Caco-2 (cell line): ENCODE data around the gene OGA. TPM values are rescaled to one million over a fixed set of nuclear protein-coding genes. Genes with fewer than 3 reads are reported as not detected.

Experiments used
- BruUV-seq: library from RNA; stranded (reverse); fragments of 400-500 nt; replicated peaks from 2 replicates; lab custom pipeline; 2021; lab: Mats Ljungman, UMichigan
- CTCF ChIA-PET: fragments of 300-600 bp; sonication (Branson Sonifier 250); formaldehyde crosslinking; loops from one replicate; lab custom pipeline; 2022; ENCODE audit warnings: antibody characterized with exemption; lab: Charles Lee
- POLR2A ChIA-PET: fragments of 300-600 bp; sonication (Branson Sonifier 250); formaldehyde crosslinking; loops from one replicate; lab custom pipeline; 2022; ENCODE audit warnings: antibody characterized with exemption; lab: Charles Lee
- DNase-seq, 2 experiments: peaks; one replicate each; pipeline versions ENCODE4 v3.0.0 to v3.0.0-alpha.2; 2020 to 2022
- H3K27me3 ChIP-seq: replicated peaks from 2 replicates; pipeline ENCODE4 v1.6.0; 2011; ENCODE audit warnings: low read length; ENCODE audit not compliant: control insufficient read depth, insufficient read depth
- H3K36me3 ChIP-seq: 2 replicates; pipeline ENCODE4 v1.5.1; 2011; ENCODE audit warnings: low read length; ENCODE audit not compliant: control insufficient read depth, insufficient read depth
- H3K4me1 ChIP-seq: fragments of 250-450 bp; sonication (Bioruptor Pico); 2 replicates; pipeline ENCODE4 v1.5.1; 2020; ENCODE audit warnings: mild to moderate bottlenecking
- H3K4me3 ChIP-seq: 2 replicates; pipeline ENCODE4 v1.5.1; 2011; ENCODE audit warnings: low read depth, mild to moderate bottlenecking, control low read depth, low read length
- H3K9me3 ChIP-seq: fragments of 250-450 bp; sonication (Bioruptor Pico); 2 replicates; pipeline ENCODE4 v1.5.1; 2020; ENCODE audit warnings: mild to moderate bottlenecking, moderate library complexity
- H3K27ac Mint-ChIP-seq: one replicate; pipeline ENCODE4 v1.8.0; 2022; ENCODE audit warnings: mixed read lengths; ENCODE audit not compliant: unreplicated experiment
- H3K27me3 Mint-ChIP-seq: one replicate; pipeline ENCODE4 v1.8.0; 2022; ENCODE audit warnings: mixed read lengths; ENCODE audit not compliant: insufficient read depth, unreplicated experiment
- H3K36me3 Mint-ChIP-seq: one replicate; pipeline ENCODE4 v1.8.0; 2022; ENCODE audit warnings: mild to moderate bottlenecking, mixed read lengths; ENCODE audit not compliant: insufficient read depth, unreplicated experiment
- H3K4me1 Mint-ChIP-seq: one replicate; pipeline ENCODE4 v1.8.0; 2022; ENCODE audit warnings: low read depth, mixed read lengths; ENCODE audit not compliant: unreplicated experiment
- H3K4me3 Mint-ChIP-seq: one replicate; pipeline ENCODE4 v1.8.0; 2022; ENCODE audit warnings: mild to moderate bottlenecking, moderate library complexity, mixed read lengths; ENCODE audit not compliant: unreplicated experiment
- H3K9me3 Mint-ChIP-seq: one replicate; pipeline ENCODE4 v1.8.0; 2022; ENCODE audit warnings: mixed read lengths; ENCODE audit not compliant: unreplicated experiment
- intact Hi-C: fragments of 100-400 bp; cut with micrococcal nuclease; formaldehyde crosslinking; loops from one replicate; pipeline ENCODE4 v1.10.0; 2022; ENCODE audit not compliant: unreplicated experiment
- total RNA-seq: library from RNA; stranded (reverse); gene quantifications from 2 replicates; pipeline ENCODE4 v1.2.3, GENCODE V29; 2022
- TF ChIP-seq, protein P1 (sequence below), 2 experiments: fragments of 200-600 bp in 1 of 2; IDR thresholded peaks; 1 replicate in 1 of 2; 2 replicates in 1 of 2; pipeline versions ENCODE4 v1.5.1 to v1.8.0; 2011 to 2022; ENCODE audit warnings: antibody characterized with exemption in 1 of 2, control low read depth in 1 of 2, inconsistent platforms in 1 of 2, low read depth in 1 of 2, low read length in 1 of 2, mild to moderate bottlenecking in 1 of 2, moderate library complexity in 1 of 2; ENCODE audit not compliant: insufficient read depth in 1 of 2, severe bottlenecking in 1 of 2, unreplicated experiment in 1 of 2

Gene OGA
- total RNA-seq, 1 experiment from 2014 or later, result 76.9 TPM

- ChIA-PET CTCF (interaction anchor here (0.7 kb wide), 1 partner anchor 126 kb away, joined by 3 read pairs; no protein-coding TSS in a partner anchor), POLR2A (no interaction called here)
- Histone ChIP-seq H3K27me3 (no peaks in the 10 kb centered on the region), H3K4me3 (no peak overlapping the region), H3K9me3 (no peaks in the 10 kb centered on the region), H3K4me1 (no peaks in the 10 kb centered on the region), H3K36me3 (no peaks in the 10 kb centered on the region)
- Mint-ChIP-seq H3K27me3 (no peaks in the 10 kb centered on the region), H3K4me1 (no peaks in the 10 kb centered on the region), H3K4me3 (no peak overlapping the region), H3K36me3 (no peaks in the 10 kb centered on the region), H3K27ac (no peak overlapping the region), H3K9me3 (no peaks in the 10 kb centered on the region)
- intact Hi-C loops, result no loop called here
- DNase-seq, result no peak
- no TSS peak for BruUV-seq
- TF ChIP-seq, protein P1, sequence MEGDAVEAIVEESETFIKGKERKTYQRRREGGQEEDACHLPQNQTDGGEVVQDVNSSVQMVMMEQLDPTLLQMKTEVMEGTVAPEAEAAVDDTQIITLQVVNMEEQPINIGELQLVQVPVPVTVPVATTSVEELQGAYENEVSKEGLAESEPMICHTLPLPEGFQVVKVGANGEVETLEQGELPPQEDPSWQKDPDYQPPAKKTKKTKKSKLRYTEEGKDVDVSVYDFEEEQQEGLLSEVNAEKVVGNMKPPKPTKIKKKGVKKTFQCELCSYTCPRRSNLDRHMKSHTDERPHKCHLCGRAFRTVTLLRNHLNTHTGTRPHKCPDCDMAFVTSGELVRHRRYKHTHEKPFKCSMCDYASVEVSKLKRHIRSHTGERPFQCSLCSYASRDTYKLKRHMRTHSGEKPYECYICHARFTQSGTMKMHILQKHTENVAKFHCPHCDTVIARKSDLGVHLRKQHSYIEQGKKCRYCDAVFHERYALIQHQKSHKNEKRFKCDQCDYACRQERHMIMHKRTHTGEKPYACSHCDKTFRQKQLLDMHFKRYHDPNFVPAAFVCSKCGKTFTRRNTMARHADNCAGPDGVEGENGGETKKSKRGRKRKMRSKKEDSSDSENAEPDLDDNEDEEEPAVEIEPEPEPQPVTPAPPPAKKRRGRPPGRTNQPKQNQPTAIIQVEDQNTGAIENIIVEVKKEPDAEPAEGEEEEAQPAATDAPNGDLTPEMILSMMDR (IDR thresholded peaks at IDR 0.05; ENCODE audit: insufficient read depth in 1 of 2, low read depth in 1 of 2, low read length in 1 of 2, severe bottlenecking in 1 of 2, unreplicated experiment in 1 of 2), result no peak
Observed at GRCh38 chr10:101752241-101752640, 66.0 kb downstream of the OGA start.

DNA sequence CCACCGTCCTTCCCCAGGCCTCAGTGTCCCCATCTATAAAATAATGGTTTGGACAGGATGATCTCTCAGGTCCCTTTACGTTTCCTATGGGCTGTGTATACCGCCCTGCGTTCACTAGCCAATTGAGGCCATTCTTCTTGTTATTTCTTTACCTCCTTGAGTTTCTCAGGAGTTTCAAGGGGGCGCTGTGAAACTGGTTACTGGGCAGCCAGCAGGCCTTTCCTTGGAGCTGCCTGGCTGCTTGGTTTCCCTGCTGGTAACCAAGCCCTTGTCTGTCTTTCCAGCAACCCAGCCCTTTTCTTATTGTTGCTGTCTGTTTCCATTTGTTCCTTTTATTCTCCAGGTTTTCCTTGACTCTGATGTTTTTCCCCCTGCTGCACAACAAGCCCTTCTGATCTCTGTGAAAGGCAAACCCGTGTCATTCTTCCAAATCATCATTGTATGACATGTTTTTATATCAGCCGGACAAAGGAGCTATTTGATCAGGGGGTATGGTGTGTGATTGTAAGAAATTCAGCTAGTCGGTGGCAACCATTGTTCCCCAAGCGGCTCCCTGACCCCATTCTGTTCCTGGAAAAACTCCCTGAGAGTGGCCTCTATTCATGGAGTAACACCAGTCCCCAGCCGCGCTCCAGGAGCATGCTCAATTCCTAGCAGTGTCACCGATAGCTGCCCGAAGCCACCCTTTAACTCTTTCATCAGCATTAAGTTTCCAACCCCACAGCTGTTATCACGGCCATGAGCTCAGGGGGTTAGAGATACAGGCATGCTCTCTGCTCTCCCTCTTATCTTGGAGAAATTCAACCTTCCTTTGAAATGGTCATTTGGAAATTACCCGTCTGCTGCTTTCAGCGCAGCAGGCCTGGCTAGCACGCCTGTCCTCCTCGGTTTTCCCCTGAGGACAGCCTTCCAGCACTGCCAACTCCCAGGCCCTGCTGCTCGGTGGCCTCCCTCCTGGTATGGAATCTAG, 68.9 kb downstream of the OGA start:
- Mint-ChIP-seq H3K9me3 (no peaks in the 10 kb centered on the region), H3K27ac (no peak overlapping the region), H3K4me1 (peaks cover 10% of the 10 kb centered on the region), H3K4me3 (no peak overlapping the region), H3K27me3 (no peaks in the 10 kb centered on the region), H3K36me3 (no peaks in the 10 kb centered on the region)
- ChIA-PET CTCF (no interaction called here), POLR2A (no interaction called here)
- Histone ChIP-seq H3K9me3 (no peaks in the 10 kb centered on the region), H3K4me3 (no peak overlapping the region), H3K27me3 (no peaks in the 10 kb centered on the region), H3K4me1 (peaks cover 15% of the 10 kb centered on the region), H3K36me3 (no peaks in the 10 kb centered on the region)
- TF ChIP-seq, protein P1 (IDR thresholded peaks at IDR 0.05; ENCODE audit: insufficient read depth in 1 of 2, low read depth in 1 of 2, low read length in 1 of 2, severe bottlenecking in 1 of 2, unreplicated experiment in 1 of 2), result no peak
- intact Hi-C loops, result no loop called here
- DNase-seq, result no peak
- BruUV-seq, result no TSS peak

DNA sequence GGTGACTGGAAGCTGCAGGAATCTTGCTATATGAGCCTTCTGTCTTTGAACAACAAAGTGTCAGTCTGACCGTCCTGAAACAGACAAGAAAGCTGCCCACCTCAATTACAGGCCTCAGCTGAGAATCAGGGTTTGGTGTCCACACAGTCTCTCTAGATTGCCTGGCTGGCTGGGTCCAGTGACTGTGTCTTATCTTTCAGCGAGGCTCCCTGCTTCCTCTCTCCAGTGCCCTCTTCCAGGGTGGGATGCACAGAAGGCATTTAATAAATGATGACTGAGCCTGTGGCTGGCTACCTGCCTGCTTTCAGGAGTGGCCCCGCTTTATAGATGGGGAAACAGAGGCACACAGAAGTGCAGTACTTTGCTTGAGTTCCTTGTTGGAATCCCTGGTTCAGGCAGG, 69.7 kb downstream of the OGA start:
- Mint-ChIP-seq H3K9me3 (no peaks in the 10 kb centered on the region), H3K4me1 (peaks cover 10% of the 10 kb centered on the region), H3K27me3 (no peaks in the 10 kb centered on the region), H3K4me3 (no peak overlapping the region), H3K36me3 (no peaks in the 10 kb centered on the region), H3K27ac (no peak overlapping the region)
- intact Hi-C loops, result no loop called here
- H3K9me3 ChIP-seq, result no peaks in the 10 kb centered on the region
- no peaks in the 10 kb centered on the region for H3K36me3 ChIP-seq
- ChIA-PET CTCF (no interaction called here), POLR2A (no interaction called here)
- BruUV-seq, result no TSS peak
- no peak for DNase-seq
- peaks cover 15% of the 10 kb centered on the region for H3K4me1 ChIP-seq
- H3K4me3 ChIP-seq, result no peak overlapping the region
- TF ChIP-seq, protein P1 (IDR thresholded peaks at IDR 0.05; ENCODE audit: insufficient read depth in 1 of 2, low read depth in 1 of 2, low read length in 1 of 2, severe bottlenecking in 1 of 2, unreplicated experiment in 1 of 2), result no peak
- H3K27me3 ChIP-seq, result no peaks in the 10 kb centered on the region
